ENCODE results near the gene NSRP1. TPM values are rescaled to one million over a fixed set of nuclear protein-coding genes. Genes with fewer than 3 reads are reported as not detected.

NSRP1 gene
- total RNA-seq, 2 experiments from 2014 or later, result 23.8 to 25.2 TPM

GRCh38 chr17:30218799-30219198 is 102.2 kb downstream of the NSRP1 start:
- ChIA-PET CTCF (no interaction called here), POLR2A (no interaction called here)
- Histone ChIP-seq H3K27me3 (ENCODE audit: control insufficient read depth in 1 of 2, insufficient read depth in 2 of 2, low read length in 2 of 2) (no peaks in the 10 kb centered on the region), H3K27ac (ENCODE audit: low read depth in 1 of 2, low read length in 2 of 2) (no peak overlapping the region), H3K36me3 (ENCODE audit: insufficient read depth, low read length) (no peaks in the 10 kb centered on the region), H3K4me1 (ENCODE audit: insufficient read depth, low read length) (no peaks in the 10 kb centered on the region), H3K4me3 (ENCODE audit: low read length) (no peak overlapping the region), H3K9me3 (ENCODE audit: control insufficient read depth in 1 of 2, insufficient read depth in 1 of 2, low read length in 2 of 2) (no peaks in the 10 kb centered on the region)
- Mint-ChIP-seq H3K27me3 (no peaks in the 10 kb centered on the region), H3K9me3 (no peaks in the 10 kb centered on the region), H3K4me1 (ENCODE audit: low read depth) (no peaks in the 10 kb centered on the region), H3K4me3 (no peak overlapping the region), H3K36me3 (ENCODE audit: low read depth) (no peaks in the 10 kb centered on the region), H3K27ac (no peak overlapping the region)
- intact Hi-C loops (cut with DNase I, micrococcal nuclease), result no loop called here
- ATAC-seq (ENCODE audit: poor library complexity), result no peak
- no peak for DNase-seq
- no peak for TF ChIP-seq CTCF (IDR thresholded peaks at IDR 0.05)

- no peaks in the 10 kb centered on the region for H3K4me1 Mint-ChIP-seq (ENCODE audit: low read depth)
- Histone ChIP-seq H3K27ac (ENCODE audit: low read depth in 1 of 2, low read length in 2 of 2) (no peak overlapping the region), H3K4me3 (ENCODE audit: low read length) (no peak overlapping the region), H3K36me3 (ENCODE audit: insufficient read depth, low read length) (no peaks in the 10 kb centered on the region), H3K4me1 (ENCODE audit: insufficient read depth, low read length) (no peaks in the 10 kb centered on the region), H3K27me3 (ENCODE audit: control insufficient read depth in 1 of 2, insufficient read depth in 2 of 2, low read length in 2 of 2) (no peaks in the 10 kb centered on the region), H3K9me3 (ENCODE audit: control insufficient read depth in 1 of 2, insufficient read depth in 1 of 2, low read length in 2 of 2) (no peaks in the 10 kb centered on the region)
- ChIA-PET CTCF (no interaction called here), POLR2A (no interaction called here)
- H3K9me3 Mint-ChIP-seq, result no peaks in the 10 kb centered on the region
- no peaks in the 10 kb centered on the region for H3K36me3 Mint-ChIP-seq (ENCODE audit: low read depth)
- intact Hi-C loops (cut with DNase I, micrococcal nuclease), result no loop called here
- H3K27me3 Mint-ChIP-seq, result no peaks in the 10 kb centered on the region
- DNase-seq, result no peak
- TF ChIP-seq CTCF (IDR thresholded peaks at IDR 0.05), result no peak
- ATAC-seq (ENCODE audit: poor library complexity), result no peak
- H3K27ac Mint-ChIP-seq, result no peak overlapping the region
- no peak overlapping the region for H3K4me3 Mint-ChIP-seq
Measured at GRCh38 chr17:30219315-30219714, 102.7 kb downstream of the NSRP1 start.

- Mint-ChIP-seq H3K4me3 (no peak overlapping the region), H3K4me1 (ENCODE audit: low read depth) (no peaks in the 10 kb centered on the region), H3K27ac (no peak overlapping the region), H3K27me3 (no peaks in the 10 kb centered on the region), H3K9me3 (no peaks in the 10 kb centered on the region), H3K36me3 (ENCODE audit: low read depth) (no peaks in the 10 kb centered on the region)
- intact Hi-C loops (cut with DNase I, micrococcal nuclease), result no loop called here
- CTCF ChIA-PET, result no interaction called here
- no peak for DNase-seq
- no peaks in the 10 kb centered on the region for H3K36me3 ChIP-seq (ENCODE audit: insufficient read depth, low read length)
- no peak for ATAC-seq (ENCODE audit: poor library complexity)
- H3K27ac ChIP-seq (ENCODE audit: low read depth in 1 of 2, low read length in 2 of 2), result no peak overlapping the region
- no peaks in the 10 kb centered on the region for H3K27me3 ChIP-seq (ENCODE audit: control insufficient read depth in 1 of 2, insufficient read depth in 2 of 2, low read length in 2 of 2)
- H3K4me3 ChIP-seq (ENCODE audit: low read length), result no peak overlapping the region
- no peak for TF ChIP-seq CTCF (IDR thresholded peaks at IDR 0.05)
- H3K9me3 ChIP-seq (ENCODE audit: control insufficient read depth in 1 of 2, insufficient read depth in 1 of 2, low read length in 2 of 2), result no peaks in the 10 kb centered on the region
- POLR2A ChIA-PET, result no interaction called here
- H3K4me1 ChIP-seq (ENCODE audit: insufficient read depth, low read length), result no peaks in the 10 kb centered on the region
Measured at GRCh38 chr17:30219833-30220232, 103.2 kb downstream of the NSRP1 start.

Data from CD4-positive, alpha-beta T cell (primary cell).